Stimulated activated CD4-positive, alpha-beta T cell treated with anti-CD3 and anti-CD28 coated beads, Interleukin-12 subunit alpha, Interleukin-12 subunit beta, amount 100 ng/mL, for 48 hours (primary cell): ENCODE data around the gene TLCD2.
"Not testable (repeated sequence)": the region's sequence is repeated elsewhere in the genome, so short reads cannot be mapped to it uniquely, and the experiment has no call there.

Experiments
- DNase-seq, 3 donors: peaks; one replicate each; pipeline ENCODE4 v3.0.0-alpha.2; 2020; ENCODE audit warnings: low read depth in 2 of 3, low spot score in 1 of 3

The TLCD2 gene

GRCh38 chr17:1695365-1695764 is 14.8 kb downstream of the TLCD2 start:
- no peak for DNase-seq

- no peak for DNase-seq
Observed at GRCh38 chr17:1693339-1693738, 16.8 kb downstream of the TLCD2 start.

- DNase-seq, result no peak
Observed at GRCh38 chr17:1690544-1691221, 19.5 kb downstream of the TLCD2 start.

- not testable (repeated sequence) for DNase-seq
Observed at GRCh38 chr17:1688405-1688804, 21.8 kb downstream of the TLCD2 start.

GRCh38 chr17:1686086-1686485 is 24.1 kb downstream of the TLCD2 start:
- no peak for DNase-seq

- DNase-seq, result peak; percentile 97 to 99 (median 97)
Observed at GRCh38 chr17:1684378-1685189, 25.6 kb downstream of the TLCD2 start, which contains the start of gene PRPF8. Gene PRPF8, minus strand, starts transcription at chr17:1684867. Its CDS starts 296 bp downstream, at chr17:1684571.

- no peak for DNase-seq
Observed at GRCh38 chr17:1683459-1683858, 26.7 kb downstream of the TLCD2 start.

- DNase-seq, result no peak
Observed at GRCh38 chr17:1676401-1676800, 33.8 kb downstream of the TLCD2 start.

- DNase-seq, result no peak
Observed at GRCh38 chr17:1673041-1673785, 37.0 kb downstream of the TLCD2 start.

GRCh38 chr17:1663934-1664333 is 46.2 kb downstream of the TLCD2 start:
- not testable (repeated sequence) for DNase-seq

GRCh38 chr17:1661045-1661444 is 49.1 kb downstream of the TLCD2 start:
- DNase-seq, result no peak

GRCh38 chr17:1658100-1658499 is 52.1 kb downstream of the TLCD2 start:
- no peak for DNase-seq

GRCh38 chr17:1653735-1654134 is 56.4 kb downstream of the TLCD2 start:
- DNase-seq, result no peak

GRCh38 chr17:1652794-1653193 is 57.4 kb downstream of the TLCD2 start:
- DNase-seq, result not testable (repeated sequence)
